ENCODE results near the gene REEP1. TPM values are rescaled to one million over a fixed set of nuclear protein-coding genes. Genes with fewer than 3 reads are reported as not detected.

Gene REEP1
- total and polyA plus RNA-seq, 2 experiments from 2014 or later = not detected

- 95 to 100% methylated on average over 4 of the region's 4 CpGs for WGBS, 2 experiments (ENCODE audit: low coverage in 1 of 2, low lambda C conversion rate in 2 of 2, missing lambda C conversion rate in 2 of 2)
- no peak for DNase-seq
- H3K9me2 ChIP-seq (ENCODE audit: insufficient read depth) = no peaks in the 10 kb centered on the region
- no peak overlapping the region for H3K4me2 ChIP-seq (ENCODE audit: unreplicated experiment)
- H3K9ac ChIP-seq = no peak overlapping the region
- TF ChIP-seq EZH2phosphoT487 (IDR thresholded peaks at IDR 0.05; ENCODE audit: insufficient read depth, low read depth) = no peak
- no peak for TF ChIP-seq EZH2 (IDR thresholded peaks at IDR 0.05; ENCODE audit: insufficient read depth, poor library complexity, severe bottlenecking)
- peaks cover 43% of the 10 kb centered on the region for H3K79me2 ChIP-seq (ENCODE audit: insufficient read depth)
- no peak overlapping the region for H3K4me3 ChIP-seq
- H3K27ac ChIP-seq = no peak overlapping the region
- H3K9me3 ChIP-seq (ENCODE audit: low read depth) = no peaks in the 10 kb centered on the region
- H4K20me1 ChIP-seq (ENCODE audit: insufficient read depth) = no peaks in the 10 kb centered on the region
- in situ Hi-C loops (cut with MboI) = no loop called here
- no peaks in the 10 kb centered on the region for H3F3A ChIP-seq (ENCODE audit: insufficient read depth)
- H3K4me1 ChIP-seq (ENCODE audit: insufficient read depth) = no peaks in the 10 kb centered on the region
- no peaks in the 10 kb centered on the region for H3K27me3 ChIP-seq (replicated peaks; ENCODE audit: insufficient read depth)
- H3K36me3 ChIP-seq (ENCODE audit: low read depth) = peaks cover 45% of the 10 kb centered on the region
- H2AFZ ChIP-seq = no peak overlapping the region
Measured at GRCh38 chr2:86170449-86170848, 167.0 kb downstream of the REEP1 start.

Small RNA genes within 50 kb of the gene (microRNA-seq; reads per million reads assigned to microRNA genes)
- not detected for gene MIR4779 (ENCODE audit: borderline number of aligned reads)

Small RNA genes within 50 kb of the gene (small RNA-seq; reads per million reads assigned to genes)
- gene MIR4779 (ENCODE audit: low read depth, low replicate concordance) = not detected
- gene RF00096 (ENCODE audit: low read depth, low replicate concordance) = not detected
- not detected for gene RF00413 (ENCODE audit: low read depth, low replicate concordance)

Other genes starting within 250 kb of the REEP1 start
- 13.0 and 17.6 TPM in 2 replicates for gene POLR1A, start 231.7 kb downstream of the REEP1 start, total RNA-seq (2014; rRNA removed; shearing (Covaris generic))
- gene POLR1A, start 231.7 kb downstream of the REEP1 start, polyA plus RNA-seq (2016; fragmentation: Nextera tagmentation; extraction: Ambion mirVana) = 7.3 and 8.9 TPM in 2 replicates
- gene PTCD3, start 231.4 kb downstream of the REEP1 start, total RNA-seq (2014; rRNA removed; shearing (Covaris generic)) = 62.6 and 65.4 TPM in 2 replicates
- gene PTCD3, start 231.4 kb downstream of the REEP1 start, polyA plus RNA-seq (2016; fragmentation: Nextera tagmentation; extraction: Ambion mirVana) = 59.3 and 63.5 TPM in 2 replicates
- gene IMMT, start 142.2 kb downstream of the REEP1 start, total RNA-seq (2014; rRNA removed; shearing (Covaris generic)) = 46.4 and 60.4 TPM in 2 replicates
- gene IMMT, start 142.2 kb downstream of the REEP1 start, polyA plus RNA-seq (2016; fragmentation: Nextera tagmentation; extraction: Ambion mirVana) = 75.4 and 76.3 TPM in 2 replicates
- 17.3 and 18.9 TPM in 2 replicates for gene MRPL35, start 138.2 kb downstream of the REEP1 start, total RNA-seq (2014; rRNA removed; shearing (Covaris generic))
- 45.2 and 46.2 TPM in 2 replicates for gene MRPL35, start 138.2 kb downstream of the REEP1 start, polyA plus RNA-seq (2016; fragmentation: Nextera tagmentation; extraction: Ambion mirVana)
- 23.6 and 24.4 TPM in 2 replicates for gene KDM3A, start 103.7 kb upstream of the REEP1 start, total RNA-seq (2014; rRNA removed; shearing (Covaris generic))
- gene KDM3A, start 103.7 kb upstream of the REEP1 start, polyA plus RNA-seq (2016; fragmentation: Nextera tagmentation; extraction: Ambion mirVana) = 13.1 and 14.6 TPM in 2 replicates
- gene CHMP3, start 225.8 kb upstream of the REEP1 start, total RNA-seq (2014; rRNA removed; shearing (Covaris generic)) = 71.5 and 81.2 TPM in 2 replicates
- 74.5 and 90.1 TPM in 2 replicates for gene CHMP3, start 225.8 kb upstream of the REEP1 start, polyA plus RNA-seq (2016; fragmentation: Nextera tagmentation; extraction: Ambion mirVana)